DOHH2 (cell line): ENCODE data around the gene XPO6.

Experiments
- H3F3A ChIP-seq: fragments of 200-600 bp; sonication (generic), shearing (Covaris generic); 2 replicates; pipeline ENCODE4 v1.6.0; 2016; ENCODE audit warnings: antibody characterized with exemption, mild to moderate bottlenecking; ENCODE audit not compliant: control insufficient read depth, insufficient read depth
- H3K27ac ChIP-seq: fragments of 200-600 bp; sonication (generic); 2 replicates; pipeline ENCODE4 v1.5.1; 2014; ENCODE audit warnings: low read depth, mild to moderate bottlenecking, low read length, moderate library complexity
- H3K27me3 ChIP-seq: fragments of 200-600 bp; sonication (generic); 2 replicates; pipeline ENCODE4 v1.6.1; 2014; ENCODE audit warnings: mild to moderate bottlenecking, low read length, mixed read lengths; ENCODE audit not compliant: control insufficient read depth
- H3K36me3 ChIP-seq: fragments of 200-600 bp; sonication (generic); 2 replicates; pipeline ENCODE4 v1.6.1; 2014; ENCODE audit warnings: mild to moderate bottlenecking, low read length, moderate library complexity, mixed read lengths; ENCODE audit not compliant: control insufficient read depth
- H3K4me1 ChIP-seq: fragments of 200-600 bp; sonication (generic); 2 replicates; pipeline ENCODE4 v1.6.1; 2014; ENCODE audit warnings: mild to moderate bottlenecking, low read length, mixed read lengths; ENCODE audit not compliant: control insufficient read depth
- H3K4me2 ChIP-seq: fragments of 200-600 bp; sonication (generic); 2 replicates; pipeline ENCODE4 v1.6.0; 2014; ENCODE audit warnings: mild to moderate bottlenecking, low read length, moderate library complexity
- H3K4me3 ChIP-seq: fragments of 200-600 bp; sonication (generic); 2 replicates; pipeline ENCODE4 v1.5.1; 2014; ENCODE audit warnings: mild to moderate bottlenecking, low read length, mixed read lengths
- H3K79me2 ChIP-seq: fragments of 200-600 bp; sonication (generic); 2 replicates; pipeline ENCODE4 v1.6.1; 2014; ENCODE audit warnings: mild to moderate bottlenecking, low read length, mixed read lengths; ENCODE audit not compliant: control insufficient read depth
- H3K9me2 ChIP-seq: fragments of 200-600 bp; sonication (generic); replicated peaks from 2 replicates; pipeline ENCODE4 v1.6.1; 2014; ENCODE audit warnings: mild to moderate bottlenecking, low read length, mixed read lengths; ENCODE audit not compliant: control insufficient read depth
- H3K9me3 ChIP-seq: fragments of 200-600 bp; sonication (generic); 2 replicates; pipeline ENCODE4 v1.6.1; 2014; ENCODE audit warnings: antibody characterized with exemption, low read length, mixed read lengths; ENCODE audit not compliant: control insufficient read depth, insufficient read depth
- H4K20me1 ChIP-seq: fragments of 200-600 bp; sonication (generic); 2 replicates; pipeline ENCODE4 v1.6.0; 2014; ENCODE audit warnings: low read depth, mild to moderate bottlenecking, antibody characterized with exemption, low read length, moderate library complexity; ENCODE audit not compliant: control insufficient read depth, insufficient read depth
- CTCF ChIP-seq: fragments of 200-600 bp; sonication (generic); IDR thresholded peaks from one replicate; pipeline ENCODE4 v1.5.1; 2014; ENCODE audit warnings: antibody characterized with exemption, mild to moderate bottlenecking, low read depth, low read length; ENCODE audit not compliant: poor library complexity, severe bottlenecking
- EZH2phosphoT487 ChIP-seq: fragments of 200-600 bp; sonication (generic); IDR thresholded peaks from 2 replicates; pipeline ENCODE4 v1.6.1; 2017; ENCODE audit warnings: borderline replicate concordance, mild to moderate bottlenecking, antibody characterized with exemption, low read length, moderate library complexity, mixed read lengths

XPO6 gene

GRCh38 chr16:28091656-28092055, 120.1 kb downstream of the XPO6 start:
- Histone ChIP-seq H4K20me1 (no peaks in the 10 kb centered on the region), H3F3A (no peaks in the 10 kb centered on the region; the same call in 1 of the 2 replicates), H3K4me1 (no peaks in the 10 kb centered on the region), H3K36me3 (no peaks in the 10 kb centered on the region; the same call in 1 of the 2 replicates), H3K79me2 (no peaks in the 10 kb centered on the region), H3K9me2 (no peaks in the 10 kb centered on the region), H3K4me3 (no peak overlapping the region), H3K4me2 (no peak overlapping the region), H3K9me3 (no peaks in the 10 kb centered on the region), H3K27ac (no peak overlapping the region), H3K27me3 (no peaks in the 10 kb centered on the region)
- TF ChIP-seq CTCF (no peak), EZH2phosphoT487 (no peak)

- Histone ChIP-seq H4K20me1 (no peaks in the 10 kb centered on the region), H3F3A (no peaks in the 10 kb centered on the region; the same call in 1 of the 2 replicates), H3K4me1 (no peaks in the 10 kb centered on the region), H3K4me3 (no peak overlapping the region), H3K36me3 (no peaks in the 10 kb centered on the region), H3K9me2 (no peaks in the 10 kb centered on the region), H3K27ac (no peak overlapping the region), H3K4me2 (no peak overlapping the region), H3K79me2 (no peaks in the 10 kb centered on the region), H3K9me3 (no peaks in the 10 kb centered on the region), H3K27me3 (no peaks in the 10 kb centered on the region)
- no peak for TF ChIP-seq EZH2phosphoT487
- peak; percentile 44 for TF ChIP-seq CTCF
Measured at GRCh38 chr16:28090646-28091377, 121.0 kb downstream of the XPO6 start.

GRCh38 chr16:28089992-28090365, 121.8 kb downstream of the XPO6 start:
- Histone ChIP-seq H3K27me3 (no peaks in the 10 kb centered on the region), H3F3A (no peaks in the 10 kb centered on the region; the same call in 1 of the 2 replicates), H3K27ac (no peak overlapping the region), H4K20me1 (no peaks in the 10 kb centered on the region), H3K4me2 (no peak overlapping the region), H3K79me2 (no peaks in the 10 kb centered on the region), H3K9me2 (no peaks in the 10 kb centered on the region), H3K36me3 (no peaks in the 10 kb centered on the region), H3K9me3 (no peaks in the 10 kb centered on the region), H3K4me1 (no peaks in the 10 kb centered on the region), H3K4me3 (no peak overlapping the region)
- no peak for TF ChIP-seq CTCF
- no peak for TF ChIP-seq EZH2phosphoT487
